Suprapubic skin (tissue), 4 donors: ENCODE data around the gene DGLUCY.

ENCODE experiments used
- POLR2A ChIP-seq, 2 donors: fragments of 450-650 bp; IDR thresholded peaks; one replicate each; pipeline ENCODE4 v1.6.1; 2017; ENCODE audit warnings: antibody characterized with exemption in 2 of 2, mild to moderate bottlenecking in 2 of 2, moderate library complexity in 2 of 2
- POLR2AphosphoS5 ChIP-seq, 3 donors: sonication (generic); formaldehyde crosslinking; IDR thresholded peaks; one replicate each; pipeline ENCODE4 v1.6.1; 2017; ENCODE audit warnings: antibody characterized with exemption in 3 of 3
- TF ChIP-seq, protein P1 (sequence below), 2 donors: fragments of 200-600 bp in 1 of 2; fragments of 450-650 bp in 1 of 2; sonication (generic) in 1 of 2; IDR thresholded peaks; one replicate each; pipeline ENCODE4 v1.5.1; 2016 to 2019; ENCODE audit warnings: antibody characterized with exemption in 2 of 2, mild to moderate bottlenecking in 1 of 2, moderate library complexity in 1 of 2

GRCh38 chr14:91207008-91207407 is 93.1 kb downstream of the DGLUCY start:
- no peak for TF ChIP-seq POLR2A (IDR thresholded peaks at IDR 0.05)
- TF ChIP-seq, protein P1, sequence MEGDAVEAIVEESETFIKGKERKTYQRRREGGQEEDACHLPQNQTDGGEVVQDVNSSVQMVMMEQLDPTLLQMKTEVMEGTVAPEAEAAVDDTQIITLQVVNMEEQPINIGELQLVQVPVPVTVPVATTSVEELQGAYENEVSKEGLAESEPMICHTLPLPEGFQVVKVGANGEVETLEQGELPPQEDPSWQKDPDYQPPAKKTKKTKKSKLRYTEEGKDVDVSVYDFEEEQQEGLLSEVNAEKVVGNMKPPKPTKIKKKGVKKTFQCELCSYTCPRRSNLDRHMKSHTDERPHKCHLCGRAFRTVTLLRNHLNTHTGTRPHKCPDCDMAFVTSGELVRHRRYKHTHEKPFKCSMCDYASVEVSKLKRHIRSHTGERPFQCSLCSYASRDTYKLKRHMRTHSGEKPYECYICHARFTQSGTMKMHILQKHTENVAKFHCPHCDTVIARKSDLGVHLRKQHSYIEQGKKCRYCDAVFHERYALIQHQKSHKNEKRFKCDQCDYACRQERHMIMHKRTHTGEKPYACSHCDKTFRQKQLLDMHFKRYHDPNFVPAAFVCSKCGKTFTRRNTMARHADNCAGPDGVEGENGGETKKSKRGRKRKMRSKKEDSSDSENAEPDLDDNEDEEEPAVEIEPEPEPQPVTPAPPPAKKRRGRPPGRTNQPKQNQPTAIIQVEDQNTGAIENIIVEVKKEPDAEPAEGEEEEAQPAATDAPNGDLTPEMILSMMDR (IDR thresholded peaks at IDR 0.05) = no peak
- no peak for TF ChIP-seq POLR2AphosphoS5 (IDR thresholded peaks at IDR 0.05)
